B cell (primary cell): Measurements from ENCODE around the gene RTN4RL1. TPM values are rescaled to one million over a fixed set of nuclear protein-coding genes. Genes with fewer than 3 reads are reported as not detected.

ENCODE experiments used
- ATAC-seq: fragments of 200-7000 bp; cut with Tn5 transposase; one replicate; pipeline ENCODE4 v1.10.0; 2021; ENCODE audit warnings: low read depth, mild to moderate bottlenecking, moderate number of reproducible peaks, moderate library complexity
- CTCF ChIA-PET: fragments of 350-600 bp; sonication (Branson Sonifier 250); formaldehyde crosslinking; loops from one replicate; lab custom pipeline; 2021; ENCODE audit warnings: antibody characterized with exemption, inconsistent platforms; lab: Charles Lee
- POLR2A ChIA-PET: fragments of 350-600 bp; sonication (Branson Sonifier 250); formaldehyde crosslinking; loops from one replicate; lab custom pipeline; 2021; ENCODE audit warnings: antibody characterized with exemption; lab: Charles Lee
- DNase-seq: peaks from one replicate; pipeline ENCODE4 v3.0.0; 2013
- H2AFZ ChIP-seq: 2 replicates; pipeline ENCODE4 v1.6.1; 2012; ENCODE audit warnings: mild to moderate bottlenecking, low read depth, low read length; ENCODE audit not compliant: insufficient read depth, poor library complexity, severe bottlenecking
- H3K27ac ChIP-seq, 2 donors: 1 replicate in 1 of 2; 2 replicates in 1 of 2; pipeline ENCODE4 v1.5.1; 2012 to 2013; ENCODE audit warnings: low read length in 2 of 2, mild to moderate bottlenecking in 2 of 2, moderate library complexity in 1 of 2
- H3K27me3 ChIP-seq, 4 experiments: fragments of 200-600 bp in 1 of 4; sonication (generic) in 1 of 4; replicated peaks in 1 of 4; 1 replicate in 2 of 4; 2 replicates in 2 of 4; pipeline versions ENCODE4 v1.6.1 to v1.7.0; 2013 to 2016; ENCODE audit warnings: low read length in 3 of 4, mild to moderate bottlenecking in 2 of 4, mixed read lengths in 1 of 4, moderate library complexity in 1 of 4; ENCODE audit not compliant: insufficient read depth in 4 of 4, control insufficient read depth in 3 of 4; ENCODE audit errors: control extremely low read depth in 1 of 4
- H3K36me3 ChIP-seq, 2 experiments: replicated peaks in 1 of 2; 1 replicate in 1 of 2; 2 replicates in 1 of 2; pipeline versions ENCODE4 v1.6.1 to v1.7.1; 2013; ENCODE audit warnings: low read length in 1 of 2; ENCODE audit not compliant: insufficient read depth in 2 of 2, control insufficient read depth in 1 of 2; ENCODE audit errors: control extremely low read depth in 1 of 2, extremely low read depth in 1 of 2
- H3K4me1 ChIP-seq, 2 donors: fragments of 200-600 bp in 1 of 2; sonication (generic) in 1 of 2; 1 replicate in 1 of 2; 2 replicates in 1 of 2; pipeline versions ENCODE4 v1.5.1 to v1.6.1; 2013 to 2017; ENCODE audit warnings: low read length in 2 of 2; ENCODE audit not compliant: control insufficient read depth in 2 of 2, insufficient read depth in 2 of 2
- H3K4me2 ChIP-seq: replicated peaks from 2 replicates; pipeline ENCODE3; 2012; ENCODE audit warnings: mild to moderate bottlenecking, low read depth, low read length; ENCODE audit not compliant: poor library complexity, severe bottlenecking
- H3K4me3 ChIP-seq, 5 experiments: fragments of 200-600 bp in 1 of 5; sonication (generic) in 1 of 5; 1 replicate in 3 of 5; 2 replicates in 2 of 5; pipeline versions ENCODE4 v1.5.1 to v1.7.0; 2011 to 2016; ENCODE audit warnings: low read length in 4 of 5, mild to moderate bottlenecking in 4 of 5, low read depth in 2 of 5, control low read depth in 1 of 5, moderate library complexity in 1 of 5; ENCODE audit not compliant: insufficient read depth in 1 of 5; ENCODE audit errors: control extremely low read depth in 1 of 5, extremely low read depth in 1 of 5
- H3K79me2 ChIP-seq: fragments of 200-600 bp; sonication (generic); one replicate; pipeline ENCODE4 v1.6.0; 2016; ENCODE audit warnings: low read length; ENCODE audit not compliant: control insufficient read depth, insufficient read depth
- H3K9ac ChIP-seq: fragments of 200-600 bp; sonication (generic); 2 replicates; pipeline ENCODE4 v1.6.1; 2017; ENCODE audit warnings: mild to moderate bottlenecking, low read length, moderate library complexity
- H3K9me3 ChIP-seq, 3 donors: one replicate each; pipeline versions ENCODE4 v1.6.1 to v1.7.1; 2013; ENCODE audit warnings: low read length in 2 of 3; ENCODE audit not compliant: control insufficient read depth in 2 of 3, insufficient read depth in 1 of 3; ENCODE audit errors: control extremely low read depth in 1 of 3
- H4K20me1 ChIP-seq: 2 replicates; pipeline ENCODE4 v1.6.0; 2012; ENCODE audit warnings: mild to moderate bottlenecking, low read length; ENCODE audit not compliant: insufficient read depth, control insufficient read depth, poor library complexity, severe bottlenecking
- H3K27ac Mint-ChIP-seq: one replicate; pipeline ENCODE4 v1.8.0; 2021; ENCODE audit warnings: mixed read lengths
- H3K27me3 Mint-ChIP-seq: one replicate; pipeline ENCODE4 v1.8.0; 2021; ENCODE audit warnings: mixed read lengths
- H3K4me1 Mint-ChIP-seq: one replicate; pipeline ENCODE4 v1.8.0; 2021; ENCODE audit warnings: mixed read lengths
- H3K4me3 Mint-ChIP-seq: one replicate; pipeline ENCODE4 v1.8.0; 2021; ENCODE audit warnings: mixed read lengths
- H3K9me3 Mint-ChIP-seq: one replicate; pipeline ENCODE4 v1.8.0; 2022; ENCODE audit warnings: mixed read lengths; ENCODE audit not compliant: insufficient read depth
- CTCF ChIP-seq: fragments of 200-600 bp; IDR thresholded peaks from one replicate; pipeline ENCODE4 v1.8.0; 2022; ENCODE audit warnings: antibody characterized with exemption, mild to moderate bottlenecking
- EZH2 ChIP-seq: IDR thresholded peaks from 2 replicates; pipeline ENCODE4 v1.6.1; 2012; ENCODE audit warnings: borderline replicate concordance, low read depth, mild to moderate bottlenecking, moderate library complexity, low read length; ENCODE audit not compliant: insufficient read depth, poor library complexity, severe bottlenecking
- WGBS: methylation state at CpG from one replicate; pipeline ENCODE4 v1.1.5; 2013; ENCODE audit warnings: missing lambda C conversion rate; ENCODE audit not compliant: insufficient coverage; 5-methylcytosine and 5-hydroxymethylcytosine counted together
- intact Hi-C: fragments of 100-400 bp; cut with micrococcal nuclease; formaldehyde crosslinking; loops from one replicate; pipeline ENCODE4 v1.10.0; 2022
- polyA plus RNA-seq: library from polyadenylated mRNA; depleted of rRNA; stranded (reverse); fragments of >200 nt; gene quantifications from 2 replicates; pipeline ENCODE4 v1.2.3, GENCODE V29; 2012
- total RNA-seq, 2 donors: library from RNA; stranded (reverse); fragments of 120-200 nt in 1 of 2; gene quantifications; 1 replicate in 1 of 2; 2 replicates in 1 of 2; pipeline versions ENCODE4 v1.2.3 to v1.2.4, GENCODE V29; 2013 to 2022

The RTN4RL1 gene
- total and polyA plus RNA-seq, 2 donors (not counting 1 experiment from before 2014, with no cell fraction given): 0.03 to 0.07 TPM

- no peak for ATAC-seq
- 84% methylated on average over 24 of the region's 27 CpGs for WGBS
Observed at GRCh38 chr17:1939981-1940809, 84.9 kb downstream of the RTN4RL1 start.

More at GRCh38 chr17:1939981-1940809, 84.9 kb downstream of the RTN4RL1 start:
- H3K4me1 Mint-ChIP-seq: no peaks in the 10 kb centered on the region
- no peaks in the 10 kb centered on the region for H3K9me3 Mint-ChIP-seq
- H3K4me2 ChIP-seq: no peak overlapping the region
- no peak for DNase-seq
- H3K27me3 Mint-ChIP-seq: no peaks in the 10 kb centered on the region
- no peaks in the 10 kb centered on the region for H4K20me1 ChIP-seq
- H3K27me3 ChIP-seq: no peaks in the 10 kb centered on the region
- H3K4me1 ChIP-seq: no peaks in the 10 kb centered on the region
- intact Hi-C loops: no loop called here
- ChIA-PET CTCF (no interaction called here), POLR2A (no interaction called here)
- no peak overlapping the region for H2AFZ ChIP-seq
- H3K27ac Mint-ChIP-seq: no peak overlapping the region
- no peak overlapping the region for H3K27ac ChIP-seq
- H3K9ac ChIP-seq: no peak overlapping the region
- no peak overlapping the region for H3K4me3 ChIP-seq
- H3K36me3 ChIP-seq: no peaks in the 10 kb centered on the region
- H3K79me2 ChIP-seq: no peaks in the 10 kb centered on the region
- TF ChIP-seq EZH2 (no peak), CTCF (no peak)
- no peak overlapping the region for H3K4me3 Mint-ChIP-seq
- H3K9me3 ChIP-seq: no peaks in the 10 kb centered on the region
